GM12873 (cell line): ENCODE measurements around the gene CDK18.

Experiments
- CTCF ChIP-seq: IDR thresholded peaks from 2 replicates; pipeline ENCODE4 v1.5.1; 2012; ENCODE audit warnings: low read depth, mild to moderate bottlenecking, moderate library complexity, low read length, control low read depth; ENCODE audit not compliant: insufficient read depth; ENCODE audit errors: missing control alignments

Gene CDK18

GRCh38 chr1:205475855-205476254 lies 28.6 kb upstream of the CDK18 start:
- TF ChIP-seq CTCF = no peak

- TF ChIP-seq CTCF = no peak
Observed at GRCh38 chr1:205476648-205477047, 27.8 kb upstream of the CDK18 start.

GRCh38 chr1:205477121-205477758 lies 27.2 kb upstream of the CDK18 start:
- TF ChIP-seq CTCF = no peak

- TF ChIP-seq CTCF = no peak
Observed at GRCh38 chr1:205477759-205478247, 26.7 kb upstream of the CDK18 start.

GRCh38 chr1:205480349-205480985 lies 24.0 kb upstream of the CDK18 start:
- no peak for TF ChIP-seq CTCF

GRCh38 chr1:205481218-205481617 lies 23.3 kb upstream of the CDK18 start:
- no peak for TF ChIP-seq CTCF

GRCh38 chr1:205481629-205482151 lies 22.8 kb upstream of the CDK18 start:
- no peak for TF ChIP-seq CTCF
